Ishikawa (cell line): ENCODE data around the gene CEMIP.

ENCODE experiments used
- CEBPB ChIP-seq: IDR thresholded peaks from 2 replicates; pipeline ENCODE4 v1.6.1; 2012
- CREB1 ChIP-seq: IDR thresholded peaks from 2 replicates; pipeline ENCODE4 v1.6.1; 2012; ENCODE audit warnings: low read depth
- EGR1 ChIP-seq: IDR thresholded peaks from 2 replicates; pipeline ENCODE4 v1.6.1; 2012
- EP300 ChIP-seq: IDR thresholded peaks from 2 replicates; pipeline ENCODE4 v1.6.1; 2012; ENCODE audit warnings: borderline replicate concordance
- FOXM1 ChIP-seq: IDR thresholded peaks from 2 replicates; pipeline ENCODE4 v1.6.1; 2012; ENCODE audit warnings: low read depth, borderline replicate concordance
- MAX ChIP-seq: IDR thresholded peaks from 2 replicates; pipeline ENCODE4 v1.6.1; 2012
- NFIC ChIP-seq: IDR thresholded peaks from 2 replicates; pipeline ENCODE4 v1.6.1; 2012
- RAD21 ChIP-seq: IDR thresholded peaks from 2 replicates; pipeline ENCODE4 v1.6.1; 2012; ENCODE audit warnings: low read depth
- REST ChIP-seq: IDR thresholded peaks from 2 replicates; pipeline ENCODE4 v1.6.1; 2012; ENCODE audit warnings: low read depth, mild to moderate bottlenecking
- TAF1 ChIP-seq: IDR thresholded peaks from 2 replicates; pipeline ENCODE4 v1.6.1; 2012; ENCODE audit warnings: low read depth, mild to moderate bottlenecking
- TCF12 ChIP-seq: IDR thresholded peaks from 2 replicates; pipeline ENCODE4 v1.6.1; 2012; ENCODE audit warnings: low read depth
- TEAD4 ChIP-seq: IDR thresholded peaks from 2 replicates; pipeline ENCODE4 v1.6.1; 2012
- USF1 ChIP-seq: IDR thresholded peaks from 2 replicates; pipeline ENCODE4 v1.6.1; 2012
- YY1 ChIP-seq: IDR thresholded peaks from 2 replicates; pipeline ENCODE4 v1.6.1; 2012; ENCODE audit warnings: low read depth
- ZBTB7A ChIP-seq: IDR thresholded peaks from 2 replicates; pipeline ENCODE4 v1.6.1; 2012; ENCODE audit warnings: low read depth

The CEMIP gene

GRCh38 chr15:80803580-80804525 is 24.7 kb downstream of the CEMIP start:
- TF ChIP-seq CREB1 (no peak), FOXM1 (no peak), TCF12 (no peak), NFIC (no peak), USF1 (no peak), EP300 (no peak), RAD21 (no peak), TAF1 (no peak), MAX (no peak), TEAD4 (no peak)

GRCh38 chr15:80804970-80805495 is 25.9 kb downstream of the CEMIP start:
- no peak for TF ChIP-seq CEBPB
- TF ChIP-seq RAD21 = no peak
- TF ChIP-seq ZBTB7A = no peak
- no peak for TF ChIP-seq CREB1
- TF ChIP-seq FOXM1 = no peak
- TF ChIP-seq MAX = no peak
- no peak for TF ChIP-seq YY1
- TF ChIP-seq TEAD4 = no peak
- no peak for TF ChIP-seq EGR1
- no peak for TF ChIP-seq EP300
- no peak for TF ChIP-seq TAF1
- no peak for TF ChIP-seq TCF12
- no peak for TF ChIP-seq NFIC
- no peak for TF ChIP-seq REST
- TF ChIP-seq USF1 = no peak

GRCh38 chr15:80811781-80812315 is 32.7 kb downstream of the CEMIP start:
- TF ChIP-seq TAF1 (no peak), ZBTB7A (no peak), EGR1 (no peak), NFIC (no peak), MAX (no peak), TEAD4 (no peak), EP300 (no peak), YY1 (no peak)

GRCh38 chr15:80815106-80815505 is 35.9 kb downstream of the CEMIP start:
- TF ChIP-seq TAF1 (no peak), FOXM1 (no peak), CREB1 (no peak), NFIC (no peak), TCF12 (no peak)

GRCh38 chr15:80816049-80816653 is 37.0 kb downstream of the CEMIP start:
- TF ChIP-seq EP300 (no peak), CEBPB (no peak), ZBTB7A (no peak), RAD21 (no peak), NFIC (no peak), TCF12 (no peak), USF1 (no peak), YY1 (no peak), TEAD4 (no peak), TAF1 (no peak), EGR1 (no peak), MAX (no peak), CREB1 (no peak), REST (no peak), FOXM1 (no peak)
